Endodermal cell (in vitro differentiated cells): ENCODE data around the gene TIFAB. TPM values are rescaled to one million over a fixed set of nuclear protein-coding genes. Genes with fewer than 3 reads are reported as not detected.

Experiments
- DNase-seq: peaks from one replicate; pipeline ENCODE4 v3.0.0-alpha.2; 2017
- H3K27ac ChIP-seq: 2 replicates; pipeline ENCODE4 v1.5.1; 2013; ENCODE audit warnings: mild to moderate bottlenecking, low read depth, low read length, moderate library complexity
- H3K27me3 ChIP-seq: 2 replicates; pipeline ENCODE4 v1.6.1; 2013; ENCODE audit warnings: mild to moderate bottlenecking, low read length, moderate library complexity; ENCODE audit not compliant: insufficient read depth, control insufficient read depth, poor library complexity, severe bottlenecking
- H3K36me3 ChIP-seq: 2 replicates; pipeline ENCODE4 v1.7.0; 2013; ENCODE audit warnings: mild to moderate bottlenecking, low read length, moderate library complexity; ENCODE audit not compliant: control insufficient read depth, insufficient read depth
- H3K4me1 ChIP-seq: one replicate; pipeline ENCODE4 v1.7.0; 2013; ENCODE audit warnings: low read length; ENCODE audit not compliant: control insufficient read depth, insufficient read depth
- H3K4me3 ChIP-seq: 2 replicates; pipeline ENCODE4 v1.5.1; 2013; ENCODE audit warnings: mild to moderate bottlenecking, low read length, moderate library complexity
- H3K9ac ChIP-seq: 2 replicates; pipeline ENCODE4 v1.6.1; 2013; ENCODE audit warnings: mild to moderate bottlenecking, low read length, moderate library complexity; ENCODE audit not compliant: poor library complexity, severe bottlenecking; ENCODE audit errors: extremely low read depth
- H3K9me3 ChIP-seq: 2 replicates; pipeline ENCODE4 v1.6.1; 2013; ENCODE audit warnings: mild to moderate bottlenecking, low read length, moderate library complexity; ENCODE audit not compliant: control insufficient read depth
- H3K27ac Mint-ChIP-seq: 2 replicates; pipeline ENCODE4 v1.8.0; 2020; ENCODE audit warnings: mixed read lengths
- H3K27me3 Mint-ChIP-seq: 2 replicates; pipeline ENCODE4 v1.8.0; 2021; ENCODE audit warnings: mild to moderate bottlenecking, mixed read lengths; ENCODE audit not compliant: insufficient read depth
- H3K36me3 Mint-ChIP-seq: 2 replicates; pipeline ENCODE4 v1.8.0; 2020; ENCODE audit warnings: low read depth, mixed read lengths
- H3K4me1 Mint-ChIP-seq: 2 replicates; pipeline ENCODE4 v1.8.0; 2020; ENCODE audit warnings: mixed read lengths
- H3K4me3 Mint-ChIP-seq: 2 replicates; pipeline ENCODE4 v1.8.0; 2020; ENCODE audit warnings: mild to moderate bottlenecking, moderate library complexity, mixed read lengths
- H3K9me3 Mint-ChIP-seq: 2 replicates; pipeline ENCODE4 v1.8.0; 2020; ENCODE audit warnings: mild to moderate bottlenecking, mixed read lengths
- WGBS, 2 experiments: methylation state at CpG; one replicate each; pipeline versions ENCODE4 v1.1.5 to v1.1.7; 2013; ENCODE audit warnings: missing lambda C conversion rate in 2 of 2, mixed read lengths in 1 of 2; ENCODE audit not compliant: insufficient coverage in 1 of 2, insufficient read length in 1 of 2; 5-methylcytosine and 5-hydroxymethylcytosine counted together
- total RNA-seq, 2 donors: library from RNA; stranded (reverse); fragmentation: NEBNext Ultra II Directional in 1 of 2; extraction: Animal tissue kit (Norgen Biotek cat#: 25700) in 1 of 2; gene quantifications; 2 replicates in 1 of 2; 3 replicates in 1 of 2; pipeline ENCODE4 v1.2.1, GENCODE V29; 2021
- TF ChIP-seq, protein P1 (sequence below): fragments of 200-600 bp; sonication (generic); conservative IDR thresholded peaks from 2 replicates; pipeline ENCODE4 v1.5.0; 2021; ENCODE audit warnings: antibody characterized with exemption, mild to moderate bottlenecking

Gene TIFAB
- total RNA-seq, 2 donors from 2014 or later: not detected

DNA sequence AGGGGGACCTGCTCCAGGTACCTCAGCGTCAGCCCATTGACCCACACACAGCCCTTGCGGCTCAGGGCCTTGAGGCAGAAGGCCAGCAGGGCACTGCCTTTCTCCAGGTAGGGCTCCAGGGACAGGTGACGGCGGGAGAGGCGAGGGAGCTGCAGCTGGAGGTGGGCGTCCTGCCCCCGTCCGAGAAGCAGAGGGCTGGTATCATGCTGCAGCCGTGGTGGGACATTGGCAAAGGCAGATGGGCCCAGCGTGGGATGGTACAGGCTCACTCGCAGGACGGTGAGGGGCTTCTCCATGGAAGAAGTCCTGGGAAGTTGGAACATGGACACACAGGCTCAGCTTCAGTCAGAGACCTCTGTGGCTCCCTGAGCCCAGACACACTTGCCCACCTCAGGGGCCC, 2.5 kb downstream of the TIFAB start:
- H3K36me3 ChIP-seq: no peaks in the 10 kb centered on the region
- H3K4me3 ChIP-seq: no peak overlapping the region
- H3K4me3 Mint-ChIP-seq: no peak overlapping the region
- peak; percentile 32 for DNase-seq
- H3K4me1 ChIP-seq: peaks cover 17% of the 10 kb centered on the region
- TF ChIP-seq, protein P1, sequence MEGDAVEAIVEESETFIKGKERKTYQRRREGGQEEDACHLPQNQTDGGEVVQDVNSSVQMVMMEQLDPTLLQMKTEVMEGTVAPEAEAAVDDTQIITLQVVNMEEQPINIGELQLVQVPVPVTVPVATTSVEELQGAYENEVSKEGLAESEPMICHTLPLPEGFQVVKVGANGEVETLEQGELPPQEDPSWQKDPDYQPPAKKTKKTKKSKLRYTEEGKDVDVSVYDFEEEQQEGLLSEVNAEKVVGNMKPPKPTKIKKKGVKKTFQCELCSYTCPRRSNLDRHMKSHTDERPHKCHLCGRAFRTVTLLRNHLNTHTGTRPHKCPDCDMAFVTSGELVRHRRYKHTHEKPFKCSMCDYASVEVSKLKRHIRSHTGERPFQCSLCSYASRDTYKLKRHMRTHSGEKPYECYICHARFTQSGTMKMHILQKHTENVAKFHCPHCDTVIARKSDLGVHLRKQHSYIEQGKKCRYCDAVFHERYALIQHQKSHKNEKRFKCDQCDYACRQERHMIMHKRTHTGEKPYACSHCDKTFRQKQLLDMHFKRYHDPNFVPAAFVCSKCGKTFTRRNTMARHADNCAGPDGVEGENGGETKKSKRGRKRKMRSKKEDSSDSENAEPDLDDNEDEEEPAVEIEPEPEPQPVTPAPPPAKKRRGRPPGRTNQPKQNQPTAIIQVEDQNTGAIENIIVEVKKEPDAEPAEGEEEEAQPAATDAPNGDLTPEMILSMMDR: no peak
- H3K9me3 Mint-ChIP-seq: peaks cover 5% of the 10 kb centered on the region
- H3K27me3 Mint-ChIP-seq: peaks cover 61% of the 10 kb centered on the region
- peaks cover 13% of the 10 kb centered on the region for H3K4me1 Mint-ChIP-seq
- H3K27ac ChIP-seq: no peak overlapping the region
- no peak overlapping the region for H3K27ac Mint-ChIP-seq
- H3K9ac ChIP-seq: no peak overlapping the region
- peaks cover 10% of the 10 kb centered on the region for H3K27me3 ChIP-seq
- no peaks in the 10 kb centered on the region for H3K36me3 Mint-ChIP-seq
- WGBS, 2 experiments: 95 to 96% methylated on average over 12 of the region's 12 CpGs
- H3K9me3 ChIP-seq: peaks cover 4% of the 10 kb centered on the region

DNA sequence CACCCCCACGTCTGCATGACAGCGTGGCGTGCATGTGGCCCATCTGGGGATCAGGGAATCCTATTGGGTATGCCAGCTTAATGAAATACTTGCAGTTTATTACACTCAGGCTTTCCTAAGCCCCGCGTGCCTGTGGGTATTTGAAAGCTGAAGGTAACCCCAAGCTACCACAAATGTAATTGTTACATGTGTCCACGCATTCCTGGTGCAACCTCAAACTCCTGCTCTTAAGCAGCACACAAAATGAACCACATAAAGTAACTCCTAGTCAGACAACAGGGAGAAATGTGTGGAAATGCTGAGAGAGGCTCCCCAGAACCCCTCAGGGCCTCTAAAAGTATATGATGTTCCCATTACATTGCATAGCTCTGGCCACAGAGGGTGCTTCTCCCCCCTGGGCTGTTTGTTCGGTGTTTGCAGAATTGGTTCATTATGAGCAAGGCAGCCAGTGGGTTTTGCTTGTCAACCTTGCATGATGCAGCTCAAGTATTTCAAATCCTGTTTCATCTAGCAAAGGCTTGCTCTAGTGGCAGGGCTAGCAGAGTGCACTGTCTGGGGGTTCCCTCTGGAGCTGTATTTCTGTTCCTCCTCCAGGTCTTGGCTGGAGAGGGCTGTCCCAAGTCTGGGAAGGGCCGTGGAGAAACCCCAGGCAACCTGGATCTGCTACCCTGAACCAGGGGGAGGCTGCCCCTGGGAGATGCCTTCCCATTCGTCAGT, 3.2 kb downstream of the TIFAB start:
- Mint-ChIP-seq H3K36me3 (no peaks in the 10 kb centered on the region), H3K27ac (no peak overlapping the region), H3K27me3 (peaks cover 58% of the 10 kb centered on the region), H3K4me1 (peaks cover 19% of the 10 kb centered on the region), H3K4me3 (no peak overlapping the region), H3K9me3 (peaks cover 5% of the 10 kb centered on the region)
- Histone ChIP-seq H3K4me1 (peaks cover 18% of the 10 kb centered on the region), H3K27ac (no peak overlapping the region), H3K9me3 (peaks cover 4% of the 10 kb centered on the region), H3K9ac (no peak overlapping the region), H3K27me3 (peaks cover 5% of the 10 kb centered on the region), H3K4me3 (no peak overlapping the region), H3K36me3 (no peaks in the 10 kb centered on the region)
- DNase-seq: peak; percentile 39
- 90 to 94% methylated on average over 5 to 9 of the region's 9 CpGs for WGBS, 2 experiments
- TF ChIP-seq, protein P1: no peak

DNA sequence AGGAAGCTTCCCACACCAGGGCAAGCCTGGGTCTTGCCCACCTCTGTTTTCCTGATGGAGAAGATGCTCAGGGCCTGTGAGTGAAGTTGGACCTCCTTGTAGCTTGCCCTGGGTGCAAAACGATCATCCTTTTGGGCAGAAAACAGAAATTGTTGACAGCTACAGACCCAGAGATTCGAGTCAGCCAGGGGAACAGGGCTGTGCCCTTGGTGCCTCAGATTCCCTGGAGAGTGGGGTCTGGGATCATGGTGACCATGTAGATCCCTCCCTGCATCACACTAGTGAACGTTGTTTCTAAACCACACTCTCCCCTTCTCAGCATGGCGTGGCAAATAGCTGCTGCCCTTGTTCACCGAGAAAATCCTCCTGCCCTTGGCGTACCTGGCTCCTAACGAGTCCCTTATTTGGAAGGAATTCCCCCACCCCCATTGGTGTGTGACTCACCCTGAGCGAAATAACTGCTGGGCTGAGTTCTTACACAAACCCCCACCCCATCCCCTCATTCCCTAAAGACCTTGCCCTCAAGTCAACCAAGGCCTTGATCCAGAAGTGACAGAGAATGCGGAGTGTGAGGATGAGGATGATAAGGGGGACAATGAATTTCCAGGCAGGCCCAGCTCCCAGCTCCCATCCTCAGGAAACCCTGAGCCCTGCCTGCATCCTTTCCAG, 3.9 kb downstream of the TIFAB start:
- H3K36me3 ChIP-seq: no peaks in the 10 kb centered on the region
- Mint-ChIP-seq H3K4me1 (peaks cover 24% of the 10 kb centered on the region), H3K4me3 (no peak overlapping the region), H3K9me3 (peaks cover 5% of the 10 kb centered on the region), H3K27me3 (peaks cover 54% of the 10 kb centered on the region), H3K27ac (no peak overlapping the region), H3K36me3 (no peaks in the 10 kb centered on the region)
- no peak overlapping the region for H3K9ac ChIP-seq
- peak overlapping the region; percentile 46 for H3K4me3 ChIP-seq
- H3K27me3 ChIP-seq: no peaks in the 10 kb centered on the region
- peaks cover 25% of the 10 kb centered on the region for H3K4me1 ChIP-seq
- TF ChIP-seq, protein P1: no peak
- WGBS, 2 experiments: 62 to 69% methylated on average over 3 to 8 of the region's 9 CpGs
- peaks cover 4% of the 10 kb centered on the region for H3K9me3 ChIP-seq
- DNase-seq: peak; percentile 66
- no peak overlapping the region for H3K27ac ChIP-seq
